GM12801 (cell line): Measurements from ENCODE around the gene RPP14.

Source experiments
- CTCF ChIP-seq: IDR thresholded peaks from one replicate; pipeline ENCODE4 v1.5.1; 2011; ENCODE audit warnings: control low read depth; ENCODE audit not compliant: insufficient read length; ENCODE audit errors: extremely low read depth

The RPP14 gene

GRCh38 chr3:58357402-58357801, 51.4 kb downstream of the RPP14 start:
- TF ChIP-seq CTCF, result no peak

- TF ChIP-seq CTCF, result no peak
Measured at GRCh38 chr3:58358092-58358491, 52.0 kb downstream of the RPP14 start.

- no peak for TF ChIP-seq CTCF
Measured at GRCh38 chr3:58358808-58359207, 52.8 kb downstream of the RPP14 start.

GRCh38 chr3:58359621-58360020, 53.6 kb downstream of the RPP14 start:
- no peak for TF ChIP-seq CTCF

GRCh38 chr3:58361866-58362265, 55.8 kb downstream of the RPP14 start:
- TF ChIP-seq CTCF, result no peak

GRCh38 chr3:58366699-58367098, 60.7 kb downstream of the RPP14 start:
- no peak for TF ChIP-seq CTCF

- TF ChIP-seq CTCF, result no peak
Measured at GRCh38 chr3:58369038-58369437, 63.0 kb downstream of the RPP14 start.
